K562 (cell line): ENCODE data around the gene HMGN2. TPM values are rescaled to one million over a fixed set of nuclear protein-coding genes. Genes with fewer than 3 reads are reported as not detected.

Source experiments
- ARID1B ChIP-seq: fragments of 450-650 bp; IDR thresholded peaks from 2 replicates; pipeline ENCODE4 v1.6.1; 2016; ENCODE audit warnings: antibody characterized with exemption, mild to moderate bottlenecking, inconsistent platforms
- CHD2 ChIP-seq: IDR thresholded peaks from 2 replicates; pipeline ENCODE4 v1.6.1; 2011; ENCODE audit warnings: low read depth, low read length
- CREM ChIP-seq: IDR thresholded peaks from 2 replicates; pipeline ENCODE4 v1.6.1; 2014; ENCODE audit warnings: antibody characterized with exemption, low read depth
- CTCFL ChIP-seq: IDR thresholded peaks from 2 replicates; pipeline ENCODE4 v1.6.1; 2011; ENCODE audit warnings: borderline replicate concordance, low read depth, mild to moderate bottlenecking, moderate library complexity, low read length; ENCODE audit not compliant: insufficient read depth, poor library complexity, severe bottlenecking
- ESRRB ChIP-seq: fragments of 250-450 bp; sonication (Bioruptor Pico); IDR thresholded peaks from 2 replicates; pipeline ENCODE4 v1.5.0; 2020; ENCODE audit warnings: mild to moderate bottlenecking, moderate library complexity, borderline replicate concordance
- ETS2 ChIP-seq: IDR thresholded peaks from 2 replicates; pipeline ENCODE4 v1.6.1; 2016; ENCODE audit warnings: borderline replicate concordance, missing genetic modification characterization, mild to moderate bottlenecking, moderate library complexity, missing compliant biosample characterization; ENCODE audit not compliant: poor library complexity, severe bottlenecking
- GATA2 ChIP-seq: sonication (generic); formaldehyde crosslinking; IDR thresholded peaks from 2 replicates; pipeline ENCODE4 v1.4.0; 2020; ENCODE audit warnings: mild to moderate bottlenecking, missing genetic modification reagents
- GTF3C2 ChIP-seq: IDR thresholded peaks from 3 replicates; pipeline ENCODE4 v1.6.1; 2011; ENCODE audit warnings: borderline replicate concordance, mild to moderate bottlenecking, moderate library complexity; ENCODE audit not compliant: insufficient read length; ENCODE audit errors: extremely low read depth
- HDAC3 ChIP-seq: fragments of 450-650 bp; IDR thresholded peaks from 2 replicates; pipeline ENCODE4 v1.6.1; 2018; ENCODE audit warnings: borderline replicate concordance, mild to moderate bottlenecking, moderate library complexity; ENCODE audit not compliant: partially characterized antibody
- HEY1 ChIP-seq: fragments of 250-450 bp; sonication (Bioruptor Pico); IDR thresholded peaks from 2 replicates; pipeline ENCODE4 v1.5.0; 2020; ENCODE audit warnings: mild to moderate bottlenecking, moderate library complexity, borderline replicate concordance
- JUNB ChIP-seq: fragments of 450-650 bp; formaldehyde crosslinking; conservative IDR thresholded peaks from 2 replicates; pipeline ENCODE4 v1.4.0; 2020; ENCODE audit warnings: mild to moderate bottlenecking
- KDM2B ChIP-seq: fragments of 250-450 bp; sonication (Bioruptor Pico); IDR thresholded peaks from 2 replicates; pipeline ENCODE4 v1.8.0; 2021; ENCODE audit warnings: mild to moderate bottlenecking, moderate library complexity
- MEF2A ChIP-seq: IDR thresholded peaks from 2 replicates; pipeline ENCODE4 v1.6.1; 2011; ENCODE audit warnings: low read depth, mild to moderate bottlenecking, low read length, moderate library complexity; ENCODE audit not compliant: control insufficient read depth
- NR3C1 ChIP-seq: sonication (generic); formaldehyde crosslinking; IDR thresholded peaks from 2 replicates; pipeline ENCODE4 v1.8.1; 2022; ENCODE audit warnings: missing genetic modification reagents
- RBM17 ChIP-seq: fragments of 200-400 bp; formaldehyde crosslinking; IDR thresholded peaks from 2 replicates; pipeline ENCODE4 v1.6.1; 2017; ENCODE audit warnings: low read depth, mild to moderate bottlenecking, low read length, borderline replicate concordance
- SP1 ChIP-seq: sonication (generic); formaldehyde crosslinking; IDR thresholded peaks from 2 replicates; pipeline ENCODE4 v1.8.1; 2022; ENCODE audit warnings: mild to moderate bottlenecking, missing genetic modification reagents
- ZNF431 ChIP-seq: sonication (generic); formaldehyde crosslinking; IDR thresholded peaks from 2 replicates; pipeline ENCODE4 v1.8.0; 2022; ENCODE audit warnings: mild to moderate bottlenecking, missing genetic modification reagents
- ZNF507 ChIP-seq: conservative IDR thresholded peaks from 2 replicates; pipeline ENCODE4 v1.6.1; 2017; ENCODE audit warnings: missing genetic modification characterization, missing compliant biosample characterization
- ZNF764 ChIP-seq: fragments of 250-450 bp; sonication (Bioruptor Pico); IDR thresholded peaks from 2 replicates; pipeline ENCODE4 v1.4.0; 2020; ENCODE audit warnings: low read depth, mild to moderate bottlenecking, moderate library complexity
- ZNF785 ChIP-seq: fragments of 250-450 bp; sonication (Bioruptor Pico); IDR thresholded peaks from 2 replicates; pipeline ENCODE4 v1.4.0; 2020; ENCODE audit warnings: mild to moderate bottlenecking
- polyA plus RNA-seq, 8 experiments: library from polyadenylated mRNA; depleted of rRNA in 4 of 8; stranded (reverse) in 5 of 8; unstranded in 3 of 8; fragments of >200 nt; fragmentation: Nextera tagmentation in 2 of 8; fragmentation: Illumina TruSeq in 1 of 8; extraction: Ambion mirVana in 2 of 8; extraction: Trizol in 1 of 8; gene quantifications; 2 replicates each; pipeline versions ENCODE4 v1.2.1 to v1.2.3, GENCODE V29; 2011 to 2014; ENCODE audit warnings: inconsistent platforms in 1 of 8, missing spikeins in 1 of 8
- total RNA-seq, 7 experiments: library from RNA; depleted of rRNA in 6 of 7; stranded (reverse); fragments of >200 nt in 6 of 7; fragmentation: Illumina TruSeq in 2 of 7; extraction: Trizol in 2 of 7; gene quantifications; 2 replicates each; pipeline versions ENCODE4 v1.2.1 to v1.2.3, GENCODE V29; 2011 to 2021; ENCODE audit warnings: low replicate concordance in 1 of 7
- TF ChIP-seq, protein P1 (sequence below): sonication (generic); formaldehyde crosslinking; IDR thresholded peaks from 2 replicates; pipeline ENCODE4 v1.9.0; 2022; ENCODE audit warnings: mild to moderate bottlenecking, missing genetic modification reagents
- TF ChIP-seq, protein P2 (sequence below): fragments of 450-650 bp; formaldehyde crosslinking; IDR thresholded peaks from 2 replicates; pipeline ENCODE4 v1.4.0; 2020; ENCODE audit warnings: mild to moderate bottlenecking

The HMGN2 gene
- total and polyA plus RNA-seq, 9 of the 15 experiments (the other 6 are each of a cell fraction or from before 2014, with no cell fraction given), result 370 to 1,354 (median 965) TPM

GRCh38 chr1:26472320-26472900, at the start of gene HMGN2 (continued):
- TF ChIP-seq GTF3C2, result no peak
- peak; percentile 19; the same call in 1 of the 2 replicates for TF ChIP-seq ZNF431
- no peak for TF ChIP-seq ESRRB
- TF ChIP-seq MEF2A, result no peak
- TF ChIP-seq CREM, result no peak
- TF ChIP-seq KDM2B, result peak; percentile 91; the same call in 1 of the 2 replicates
- TF ChIP-seq ZNF764 (CRISPR knock-in tag), result 0 out of 2 replicates have a peak, but pooled peaks have one; percentile 48
- no peak for TF ChIP-seq GATA2 (CRISPR knock-in tag)
- no peak for TF ChIP-seq ZNF785 (CRISPR knock-in tag)
- no peak for TF ChIP-seq JUNB
- TF ChIP-seq, protein P1, sequence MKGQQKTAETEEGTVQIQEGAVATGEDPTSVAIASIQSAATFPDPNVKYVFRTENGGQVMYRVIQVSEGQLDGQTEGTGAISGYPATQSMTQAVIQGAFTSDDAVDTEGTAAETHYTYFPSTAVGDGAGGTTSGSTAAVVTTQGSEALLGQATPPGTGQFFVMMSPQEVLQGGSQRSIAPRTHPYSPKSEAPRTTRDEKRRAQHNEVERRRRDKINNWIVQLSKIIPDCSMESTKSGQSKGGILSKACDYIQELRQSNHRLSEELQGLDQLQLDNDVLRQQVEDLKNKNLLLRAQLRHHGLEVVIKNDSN (CRISPR knock-in tag), result peak; percentile 87
- no peak for TF ChIP-seq ZNF507 (tag)
- TF ChIP-seq CHD2, result no peak
- TF ChIP-seq CTCFL, result no peak
- TF ChIP-seq RBM17, result no peak
- TF ChIP-seq ETS2, result no peak
- TF ChIP-seq, protein P2, sequence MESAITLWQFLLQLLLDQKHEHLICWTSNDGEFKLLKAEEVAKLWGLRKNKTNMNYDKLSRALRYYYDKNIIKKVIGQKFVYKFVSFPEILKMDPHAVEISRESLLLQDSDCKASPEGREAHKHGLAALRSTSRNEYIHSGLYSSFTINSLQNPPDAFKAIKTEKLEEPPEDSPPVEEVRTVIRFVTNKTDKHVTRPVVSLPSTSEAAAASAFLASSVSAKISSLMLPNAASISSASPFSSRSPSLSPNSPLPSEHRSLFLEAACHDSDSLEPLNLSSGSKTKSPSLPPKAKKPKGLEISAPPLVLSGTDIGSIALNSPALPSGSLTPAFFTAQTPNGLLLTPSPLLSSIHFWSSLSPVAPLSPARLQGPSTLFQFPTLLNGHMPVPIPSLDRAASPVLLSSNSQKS, result 0 out of 2 replicates have a peak, but pooled peaks have one; percentile 39
- TF ChIP-seq HEY1 (CRISPR knock-in tag), result no peak
- no peak for TF ChIP-seq SP1 (CRISPR knock-in tag)
- TF ChIP-seq HDAC3, result no peak
- TF ChIP-seq NR3C1, result no peak; the same call in 1 of the 2 replicates
- TF ChIP-seq ARID1B, result no peak
